ENCODE results near the gene DPRX. TPM values are rescaled to one million over a fixed set of nuclear protein-coding genes. Genes with fewer than 3 reads are reported as not detected.

The DPRX gene
- total and polyA plus RNA-seq, 2 donors (not counting 1 experiment from before 2014, with no cell fraction given), result not detected

- no peaks in the 10 kb centered on the region for H3K36me3 ChIP-seq (ENCODE audit: control insufficient read depth, insufficient read depth, low read length)
- TF ChIP-seq EZH2 (IDR thresholded peaks at IDR 0.05; ENCODE audit: low read length, missing control alignments), result no peak
- TF ChIP-seq, protein P1, sequence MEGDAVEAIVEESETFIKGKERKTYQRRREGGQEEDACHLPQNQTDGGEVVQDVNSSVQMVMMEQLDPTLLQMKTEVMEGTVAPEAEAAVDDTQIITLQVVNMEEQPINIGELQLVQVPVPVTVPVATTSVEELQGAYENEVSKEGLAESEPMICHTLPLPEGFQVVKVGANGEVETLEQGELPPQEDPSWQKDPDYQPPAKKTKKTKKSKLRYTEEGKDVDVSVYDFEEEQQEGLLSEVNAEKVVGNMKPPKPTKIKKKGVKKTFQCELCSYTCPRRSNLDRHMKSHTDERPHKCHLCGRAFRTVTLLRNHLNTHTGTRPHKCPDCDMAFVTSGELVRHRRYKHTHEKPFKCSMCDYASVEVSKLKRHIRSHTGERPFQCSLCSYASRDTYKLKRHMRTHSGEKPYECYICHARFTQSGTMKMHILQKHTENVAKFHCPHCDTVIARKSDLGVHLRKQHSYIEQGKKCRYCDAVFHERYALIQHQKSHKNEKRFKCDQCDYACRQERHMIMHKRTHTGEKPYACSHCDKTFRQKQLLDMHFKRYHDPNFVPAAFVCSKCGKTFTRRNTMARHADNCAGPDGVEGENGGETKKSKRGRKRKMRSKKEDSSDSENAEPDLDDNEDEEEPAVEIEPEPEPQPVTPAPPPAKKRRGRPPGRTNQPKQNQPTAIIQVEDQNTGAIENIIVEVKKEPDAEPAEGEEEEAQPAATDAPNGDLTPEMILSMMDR (conservative IDR thresholded peaks at IDR 0.05 in 1 of 2, IDR thresholded peaks at IDR 0.05 in 1 of 2; ENCODE audit: low read depth in 1 of 2, low read length in 2 of 2), result no peak
- DNase-seq (ENCODE audit: low read depth in 2 of 2), result no peak
- no peak overlapping the region for H3K4me2 ChIP-seq (ENCODE audit: extremely low read depth, insufficient read depth, low read length)
- H3K4me1 ChIP-seq (ENCODE audit: control insufficient read depth, extremely low read depth, insufficient read depth, low read length), result no peaks in the 10 kb centered on the region
- H3K9ac ChIP-seq (ENCODE audit: insufficient read depth, low read length), result no peak overlapping the region
- H3K79me2 ChIP-seq (ENCODE audit: control insufficient read depth, insufficient read depth, low read length), result no peaks in the 10 kb centered on the region
- H4K20me1 ChIP-seq (ENCODE audit: control insufficient read depth, extremely low read depth, insufficient read depth, low read length), result no peaks in the 10 kb centered on the region
- H2AFZ ChIP-seq (ENCODE audit: low read length), result no peak overlapping the region
- H3K27me3 ChIP-seq (ENCODE audit: control insufficient read depth, insufficient read depth, low read length), result no peaks in the 10 kb centered on the region
- no peak overlapping the region for H3K4me3 ChIP-seq (replicated peaks in 1 of 4; ENCODE audit: control extremely low read depth in 1 of 4, insufficient read depth in 1 of 4, low read depth in 3 of 4, low read length in 4 of 4)
- no peak overlapping the region for H3K27ac ChIP-seq (ENCODE audit: insufficient read depth, low read length)
- no peaks in the 10 kb centered on the region for H3K9me3 ChIP-seq (ENCODE audit: control insufficient read depth, insufficient read depth, low read depth, low read length)
These were observed 10.7 kb downstream of the DPRX start for GRCh38 chr19:53642381-53643099.

DNA sequence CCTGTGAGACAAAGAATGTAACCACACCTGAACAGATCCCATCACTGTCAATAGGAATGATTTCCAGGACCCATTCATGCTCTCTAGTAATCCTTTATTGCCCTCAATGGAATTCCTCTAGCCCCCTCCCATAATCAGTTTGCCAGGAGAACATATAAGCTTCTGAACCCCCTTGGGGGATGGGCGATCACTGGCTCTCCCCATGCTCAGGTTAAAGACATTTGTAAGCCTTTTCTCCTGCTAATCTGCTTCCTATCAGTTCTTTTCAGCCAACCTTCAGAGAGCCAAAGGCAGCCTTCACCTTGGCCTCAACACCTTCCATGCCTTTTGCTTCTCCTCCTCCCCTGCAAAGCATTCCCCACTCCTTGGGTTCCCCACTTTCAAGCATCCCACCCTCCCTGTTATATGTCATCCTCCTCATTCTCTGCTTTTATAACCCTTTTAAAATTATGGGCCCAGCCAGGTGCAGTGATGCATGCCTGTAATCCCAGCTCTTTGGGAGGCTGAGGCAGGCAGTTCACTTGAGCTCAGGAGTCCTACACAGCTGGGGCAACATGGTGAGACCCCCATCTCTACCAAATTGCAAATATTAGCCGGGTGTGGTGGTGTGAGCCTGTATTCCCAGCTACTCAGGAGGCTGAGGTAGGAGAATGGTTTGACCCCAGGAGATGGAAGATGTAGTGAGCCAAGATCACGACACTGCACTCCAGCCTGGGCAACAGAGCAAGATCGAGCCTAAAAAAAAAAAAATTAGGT is 12.4 kb downstream of the DPRX start:
- no peak for TF ChIP-seq EZH2 (IDR thresholded peaks at IDR 0.05; ENCODE audit: low read length, missing control alignments)
- TF ChIP-seq, protein P1 (conservative IDR thresholded peaks at IDR 0.05 in 1 of 2, IDR thresholded peaks at IDR 0.05 in 1 of 2; ENCODE audit: low read depth in 1 of 2, low read length in 2 of 2), result no peak
- Histone ChIP-seq H3K4me1 (ENCODE audit: control insufficient read depth, extremely low read depth, insufficient read depth, low read length) (no peaks in the 10 kb centered on the region), H3K4me3 (replicated peaks in 1 of 4; ENCODE audit: control extremely low read depth in 1 of 4, insufficient read depth in 1 of 4, low read depth in 3 of 4, low read length in 4 of 4) (no peak overlapping the region), H3K36me3 (ENCODE audit: control insufficient read depth, insufficient read depth, low read length) (no peaks in the 10 kb centered on the region), H4K20me1 (ENCODE audit: control insufficient read depth, extremely low read depth, insufficient read depth, low read length) (no peaks in the 10 kb centered on the region), H3K79me2 (ENCODE audit: control insufficient read depth, insufficient read depth, low read length) (no peaks in the 10 kb centered on the region), H2AFZ (ENCODE audit: low read length) (no peak overlapping the region), H3K27me3 (ENCODE audit: control insufficient read depth, insufficient read depth, low read length) (no peaks in the 10 kb centered on the region), H3K4me2 (ENCODE audit: extremely low read depth, insufficient read depth, low read length) (no peak overlapping the region), H3K9me3 (ENCODE audit: control insufficient read depth, insufficient read depth, low read depth, low read length) (no peaks in the 10 kb centered on the region), H3K27ac (ENCODE audit: insufficient read depth, low read length) (no peak overlapping the region), H3K9ac (ENCODE audit: insufficient read depth, low read length) (no peak overlapping the region)
- DNase-seq (ENCODE audit: low read depth in 2 of 2), result no peak

DNA sequence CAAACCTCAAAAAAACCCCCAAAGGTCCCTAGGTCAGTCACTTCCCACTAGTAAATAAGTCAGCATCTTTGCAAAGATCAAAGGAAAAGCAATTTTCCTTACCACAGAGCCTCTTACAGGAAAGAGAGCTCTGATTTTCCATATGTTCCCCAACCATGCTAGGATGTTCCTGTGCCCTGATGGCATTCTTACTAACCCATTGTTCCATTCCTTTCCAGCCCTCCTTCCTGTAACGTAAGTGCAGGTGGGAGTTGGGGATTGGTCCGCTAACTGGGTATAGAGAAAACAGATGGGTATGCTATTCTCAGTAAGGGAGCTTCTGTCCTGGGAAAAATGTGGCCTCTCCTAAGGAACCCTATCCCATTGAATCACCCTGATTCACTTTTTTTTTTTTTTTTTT is 14.3 kb downstream of the DPRX start:
- DNase-seq (ENCODE audit: low read depth in 2 of 2), result no peak
- Histone ChIP-seq H3K4me1 (ENCODE audit: control insufficient read depth, extremely low read depth, insufficient read depth, low read length) (no peaks in the 10 kb centered on the region), H3K9ac (ENCODE audit: insufficient read depth, low read length) (no peak overlapping the region), H2AFZ (ENCODE audit: low read length) (no peak overlapping the region), H3K36me3 (ENCODE audit: control insufficient read depth, insufficient read depth, low read length) (no peaks in the 10 kb centered on the region), H3K4me2 (ENCODE audit: extremely low read depth, insufficient read depth, low read length) (no peak overlapping the region), H4K20me1 (ENCODE audit: control insufficient read depth, extremely low read depth, insufficient read depth, low read length) (no peaks in the 10 kb centered on the region), H3K27me3 (ENCODE audit: control insufficient read depth, insufficient read depth, low read length) (no peaks in the 10 kb centered on the region), H3K4me3 (replicated peaks in 1 of 4; ENCODE audit: control extremely low read depth in 1 of 4, insufficient read depth in 1 of 4, low read depth in 3 of 4, low read length in 4 of 4) (no peak overlapping the region), H3K79me2 (ENCODE audit: control insufficient read depth, insufficient read depth, low read length) (no peaks in the 10 kb centered on the region), H3K9me3 (ENCODE audit: control insufficient read depth, insufficient read depth, low read depth, low read length) (no peaks in the 10 kb centered on the region), H3K27ac (ENCODE audit: insufficient read depth, low read length) (no peak overlapping the region)
- TF ChIP-seq, protein P1 (conservative IDR thresholded peaks at IDR 0.05 in 1 of 2, IDR thresholded peaks at IDR 0.05 in 1 of 2; ENCODE audit: low read depth in 1 of 2, low read length in 2 of 2), result no peak
- no peak for TF ChIP-seq EZH2 (IDR thresholded peaks at IDR 0.05; ENCODE audit: low read length, missing control alignments)

Measured in fibroblast of lung (primary cell).